Psoas muscle (tissue), 8 donors: ENCODE measurements around the gene FAM181A. TPM values are rescaled to one million over a fixed set of nuclear protein-coding genes. Genes with fewer than 3 reads are reported as not detected.

Source experiments
- ATAC-seq, 4 donors: fragments of 200-7000 bp; cut with Tn5 transposase; one replicate each; pipeline ENCODE4 v1.9.1; 2020; ENCODE audit warnings: moderate library complexity in 3 of 4, mild to moderate bottlenecking in 2 of 4
- DNase-seq, 2 donors: peaks; one replicate each; pipeline ENCODE4 v3.0.0-alpha.2; 2020
- H3K27ac ChIP-seq: fragments of 200-600 bp; one replicate; pipeline ENCODE4 v1.8.0; 2022
- H3K27me3 ChIP-seq, 3 donors: fragments of 200-600 bp in 1 of 3; one replicate each; pipeline versions ENCODE4 v1.6.1 to v1.8.0; 2013 to 2022; ENCODE audit warnings: low read length in 2 of 3, mild to moderate bottlenecking in 2 of 3, moderate library complexity in 1 of 3; ENCODE audit not compliant: insufficient read depth in 3 of 3
- H3K36me3 ChIP-seq, 2 donors: fragments of 200-600 bp in 1 of 2; one replicate each; pipeline versions ENCODE4 v1.6.1 to v1.8.0; 2013 to 2022; ENCODE audit warnings: low read depth in 1 of 2, mild to moderate bottlenecking in 1 of 2, moderate library complexity in 1 of 2; ENCODE audit not compliant: insufficient read depth in 1 of 2
- H3K4me1 ChIP-seq: fragments of 200-600 bp; one replicate; pipeline ENCODE4 v1.8.0; 2022
- H3K4me3 ChIP-seq: fragments of 200-600 bp; one replicate; pipeline ENCODE4 v1.8.0; 2022; ENCODE audit warnings: mild to moderate bottlenecking
- H3K9me3 ChIP-seq: fragments of 200-600 bp; one replicate; pipeline ENCODE4 v1.8.0; 2022
- CTCF ChIP-seq: fragments of 200-600 bp; IDR thresholded peaks from one replicate; pipeline ENCODE4 v1.8.0; 2022; ENCODE audit warnings: antibody characterized with exemption
- WGBS, 3 donors: extraction: QIAGEN DNeasy Blood & Tissue Kit; methylation state at CpG; one replicate each; pipeline versions ENCODE4 v1.1.6 to v1.1.7; 2013; 5-methylcytosine and 5-hydroxymethylcytosine counted together
- intact Hi-C, 2 donors: fragments of 100-400 bp; cut with DNase I; formaldehyde crosslinking; loops; one replicate each; pipeline versions ENCODE4 v1.11.0 to v1.14.2; 2022
- long read RNA-seq, 2 donors: library from polyadenylated mRNA; unstranded; transcript quantifications; one replicate each; pipeline ENCODE4 v2.0.0, GENCODE V29; 2021
- polyA plus RNA-seq, 3 donors: library from polyadenylated mRNA; stranded (reverse); fragments of 200-250 nt; gene quantifications; one replicate each; pipeline ENCODE4 v1.2.3, GENCODE V29; 2013
- total RNA-seq, 4 donors: library from RNA; stranded (reverse); fragmentation: NEBNext Ultra II Directional in 2 of 4; extraction: Animal tissue kit (Norgen Biotek cat#: 25700) in 2 of 4; gene quantifications; one replicate each; pipeline versions ENCODE4 v1.2.1 to v1.2.4, GENCODE V29; 2021 to 2023
- donor health status: healthy with polysubstance abuse.
- donor health status: DM: no; HTN: no; CAD: no; lungs with moderate emphysema.
- donor health status: Bipolar disorder and iron deficiency.
- donor health status: healthy.
- donor health status: DM: yes; HTN: yes; CAD: no.
- donor health status: DM: no; HTN: no; CAD: no.
- donor health status: DM: no; HTN: no; CAD: no.
- donor health status: DM: yes; HTN: yes; CAD: no.

The FAM181A gene
- not detected for total RNA-seq
- under 1 TPM in 2 of 3 donors, not detected in 1; 0.14 to 0.32 TPM for polyA plus RNA-seq
- long read RNA-seq, donor 1, result 0 reads
- long read RNA-seq, donor 2, partial matches to known transcripts, result 0 of 1 reads
- long read RNA-seq, donor 2, other reads (novel, unspliced or antisense), result 1 of 1 reads

- Histone ChIP-seq H3K27me3 (no peaks in the 10 kb centered on the region), H3K36me3 (peaks cover 0 to 34% of the 10 kb centered on the region in 2 donors), H3K9me3 (no peaks in the 10 kb centered on the region), H3K4me3 (no peak within 1 kb of the TSS), H3K4me1 (no peaks in the 10 kb centered on the region), H3K27ac (no peak within 1 kb of the TSS)
- ATAC-seq, result peak; percentile 12 to 18 (median 17)
- intact Hi-C loops, result no loop called here
- TF ChIP-seq CTCF, result no peak
- 38 to 55% (median 44%) methylated on average over 32 to 38 of the region's 38 CpGs for WGBS, 3 donors
- DNase-seq, result peak in 1 of 2 donors; percentile 61
Measured at GRCh38 chr14:93926873-93927799, at the start of gene FAM181A. FAM181A (plus strand) TSS chr14:93927344; CDS start chr14:93928286, 942 bp downstream.

GRCh38 chr14:93878212-93878611 lies 48.9 kb upstream of the FAM181A start:
- Histone ChIP-seq H3K36me3 (no peaks in the 10 kb centered on the region), H3K9me3 (no peaks in the 10 kb centered on the region), H3K4me3 (no peak overlapping the region), H3K27ac (no peak overlapping the region), H3K27me3 (peaks cover 0 to 4% (median 1%) of the 10 kb centered on the region in 3 donors), H3K4me1 (no peaks in the 10 kb centered on the region)
- DNase-seq (no peak), ATAC-seq (no peak)
- intact Hi-C loops, result no loop called here
- no peak for TF ChIP-seq CTCF
- 62 to 68% (median 67%) methylated on average over 8 of the region's 8 CpGs for WGBS, 3 donors

- ATAC-seq, result no peak
- no peak for DNase-seq
- Histone ChIP-seq H3K4me1 (no peaks in the 10 kb centered on the region), H3K36me3 (no peaks in the 10 kb centered on the region), H3K4me3 (no peak overlapping the region), H3K27me3 (peaks cover 0 to 4% (median 1%) of the 10 kb centered on the region in 3 donors), H3K27ac (no peak overlapping the region), H3K9me3 (no peaks in the 10 kb centered on the region)
- TF ChIP-seq CTCF, result no peak
- intact Hi-C loops, result no loop called here
- 80 to 88% (median 85%) methylated on average over 5 of the region's 5 CpGs for WGBS, 3 donors
Measured at GRCh38 chr14:93878871-93879270, 48.3 kb upstream of the FAM181A start.

GRCh38 chr14:93879362-93879983 lies 47.7 kb upstream of the FAM181A start:
- WGBS, 3 donors, result 45 to 61% (median 55%) methylated on average over 7 of the region's 7 CpGs
- Histone ChIP-seq H3K36me3 (no peaks in the 10 kb centered on the region), H3K4me3 (no peak overlapping the region), H3K9me3 (no peaks in the 10 kb centered on the region), H3K27ac (no peak overlapping the region), H3K27me3 (peaks cover 0 to 4% (median 1%) of the 10 kb centered on the region in 3 donors), H3K4me1 (no peaks in the 10 kb centered on the region)
- no peak for ATAC-seq
- no peak for TF ChIP-seq CTCF
- intact Hi-C loops, result no loop called here
- no peak for DNase-seq
